Activated B cell treated with CpG ODN at 0.5 μM for 24 hours (primary cell): ENCODE results near the gene IFNA13. TPM values are rescaled to one million over a fixed set of nuclear protein-coding genes. Genes with fewer than 3 reads are reported as not detected.
A peak's percentile ranks its signal among the peaks of the same experiment; 100 is the strongest.
"Not testable (repeated sequence)": the region's sequence is repeated elsewhere in the genome, so short reads cannot be mapped to it uniquely, and the experiment has no call there.

ENCODE experiments used
- ATAC-seq: fragments of 200-7000 bp; cut with Tn5 transposase; one replicate; pipeline ENCODE4 v1.10.0; 2021; ENCODE audit warnings: low read depth, mild to moderate bottlenecking, moderate library complexity
- CTCF ChIA-PET: fragments of 350-600 bp; sonication (Branson Sonifier 250); formaldehyde crosslinking; loops from one replicate; lab custom pipeline; 2021; ENCODE audit warnings: antibody characterized with exemption; lab: Charles Lee
- POLR2A ChIA-PET: fragments of 350-600 bp; sonication (Branson Sonifier 250); formaldehyde crosslinking; loops from one replicate; lab custom pipeline; 2021; ENCODE audit warnings: antibody characterized with exemption; lab: Charles Lee
- DNase-seq: peaks from one replicate; pipeline ENCODE4 v3.0.0; 2022
- H3K27ac Mint-ChIP-seq: one replicate; pipeline ENCODE4 v1.8.0; 2020; ENCODE audit warnings: mixed read lengths
- H3K27me3 Mint-ChIP-seq: one replicate; pipeline ENCODE4 v1.8.0; 2021; ENCODE audit warnings: mixed read lengths
- H3K36me3 Mint-ChIP-seq: one replicate; pipeline ENCODE4 v1.8.0; 2021; ENCODE audit warnings: low read depth, mixed read lengths
- H3K4me1 Mint-ChIP-seq: one replicate; pipeline ENCODE4 v1.8.0; 2021; ENCODE audit warnings: mixed read lengths
- H3K4me3 Mint-ChIP-seq: one replicate; pipeline ENCODE4 v1.8.0; 2020; ENCODE audit warnings: mild to moderate bottlenecking, mixed read lengths
- H3K9me3 Mint-ChIP-seq: one replicate; pipeline ENCODE4 v1.8.0; 2020; ENCODE audit warnings: mixed read lengths
- CTCF ChIP-seq: fragments of 200-600 bp; IDR thresholded peaks from one replicate; pipeline ENCODE4 v1.8.0; 2022; ENCODE audit warnings: antibody characterized with exemption, mild to moderate bottlenecking
- intact Hi-C: fragments of 100-400 bp; cut with micrococcal nuclease; formaldehyde crosslinking; loops from one replicate; pipeline ENCODE4 v1.15.1; 2024
- total RNA-seq: library from RNA; stranded (reverse); gene quantifications from 2 replicates; pipeline ENCODE4 v1.2.3, GENCODE V29; 2022

The IFNA13 gene
- total RNA-seq, 1 donor from 2014 or later = not detected

GRCh38 chr9:21383627-21384026 is 15.8 kb upstream of the IFNA13 start:
- no peak for ATAC-seq
- H3K4me3 Mint-ChIP-seq = no peak overlapping the region
- POLR2A ChIA-PET = no interaction called here
- peaks cover 22% of the 10 kb centered on the region for H3K27me3 Mint-ChIP-seq
- no peak overlapping the region for H3K27ac Mint-ChIP-seq
- TF ChIP-seq CTCF = no peak
- peaks cover 25% of the 10 kb centered on the region for H3K4me1 Mint-ChIP-seq
- H3K36me3 Mint-ChIP-seq = no peaks in the 10 kb centered on the region
- CTCF ChIA-PET = no interaction called here
- intact Hi-C loops = loop anchor here (2.0 to 10.0 kb wide), 3 partner anchors 21 to 821 kb away; no protein-coding TSS in a partner anchor
- no peaks in the 10 kb centered on the region for H3K9me3 Mint-ChIP-seq
- no peak for DNase-seq

DNA sequence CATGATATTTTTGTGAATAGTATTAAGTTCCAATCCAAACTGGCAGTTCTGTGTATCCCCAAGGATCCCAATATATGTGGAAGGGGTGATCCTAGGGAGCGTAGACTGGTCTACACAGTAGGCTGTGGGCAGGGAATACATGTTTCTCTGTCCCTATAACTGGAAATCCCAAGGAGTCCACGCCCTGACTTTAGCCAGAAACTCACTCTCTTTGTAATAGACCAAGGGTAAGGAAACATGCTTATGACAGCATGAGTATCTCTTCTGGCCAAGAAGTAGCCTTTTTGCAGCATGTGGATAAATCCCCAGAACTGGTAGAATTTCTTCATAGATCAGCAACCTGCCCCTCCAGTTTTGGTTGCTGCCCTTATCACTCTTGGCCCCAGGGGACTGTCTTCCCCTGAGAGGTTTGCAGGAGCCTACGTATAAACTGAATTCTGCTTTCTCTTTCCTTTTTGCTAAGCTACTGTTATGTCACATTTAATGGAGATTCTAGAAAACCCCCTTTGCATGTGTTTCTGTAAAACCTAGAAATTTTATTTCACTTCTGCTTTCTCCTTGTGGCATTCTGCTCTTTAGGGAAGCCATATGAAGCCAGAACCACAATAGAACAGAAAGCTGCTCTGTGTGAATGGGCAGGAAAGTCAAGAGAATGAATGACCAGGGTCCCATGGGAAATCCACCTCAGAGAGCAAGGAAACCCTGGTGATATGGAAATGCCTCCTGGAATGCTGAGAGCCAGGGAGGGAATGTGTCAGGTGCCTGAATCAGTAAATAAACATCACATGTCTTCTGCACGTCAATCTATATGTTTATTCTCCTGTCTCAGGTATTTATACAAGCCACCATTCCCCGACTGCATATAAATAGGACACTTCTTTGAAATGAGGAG is 13.8 kb upstream of the IFNA13 start:
- CTCF ChIA-PET = interaction anchor here (0.6 to 1.2 kb wide), 5 partner anchors 14 to 409 kb away, joined by 3 to 6 read pairs (median 3); no protein-coding TSS in a partner anchor
- intact Hi-C loops = loop anchor here (1.0 to 10.0 kb wide), 12 partner anchors 15 to 860 kb away; partner anchors contain the start of genes KLHL9 and MTAP
- H3K9me3 Mint-ChIP-seq = no peaks in the 10 kb centered on the region
- H3K27me3 Mint-ChIP-seq = peaks cover 16% of the 10 kb centered on the region
- H3K27ac Mint-ChIP-seq = peak overlapping the region; percentile 41
- no peaks in the 10 kb centered on the region for H3K36me3 Mint-ChIP-seq
- POLR2A ChIA-PET = interaction anchor here (0.8 to 2.3 kb wide), 4 partner anchors 14 to 66 kb away, joined by 3 to 14 read pairs (median 6); partner anchors contain the start of gene KLHL9
- peaks cover 25% of the 10 kb centered on the region for H3K4me1 Mint-ChIP-seq
- DNase-seq = peak; percentile 54
- TF ChIP-seq CTCF = no peak
- peak; percentile 99 for ATAC-seq
- H3K4me3 Mint-ChIP-seq = no peak overlapping the region

- H3K36me3 Mint-ChIP-seq, H3K4me3 Mint-ChIP-seq, POLR2A ChIA-PET, H3K27ac Mint-ChIP-seq, DNase-seq, H3K4me1 Mint-ChIP-seq, intact Hi-C loops, H3K9me3 Mint-ChIP-seq, ATAC-seq, CTCF ChIA-PET: not testable (repeated sequence)
- peaks cover 28% of the 10 kb centered on the region for H3K27me3 Mint-ChIP-seq
These were observed 3.6 kb upstream of the IFNA13 start for GRCh38 chr9:21371467-21371866.

GRCh38 chr9:21367169-21367568 is 688 bp downstream of the IFNA13 start:
- H3K4me3 Mint-ChIP-seq, CTCF ChIA-PET, intact Hi-C loops, DNase-seq, H3K4me1 Mint-ChIP-seq, H3K27ac Mint-ChIP-seq, H3K9me3 Mint-ChIP-seq, POLR2A ChIA-PET, H3K36me3 Mint-ChIP-seq: not testable (repeated sequence)
- peak; percentile 47 for ATAC-seq
- H3K27me3 Mint-ChIP-seq = peaks cover 34% of the 10 kb centered on the region

- TF ChIP-seq CTCF = no peak
- Mint-ChIP-seq H3K36me3 (no peaks in the 10 kb centered on the region), H3K4me1 (peaks cover 13% of the 10 kb centered on the region), H3K9me3 (no peaks in the 10 kb centered on the region), H3K27ac (no peak overlapping the region), H3K4me3 (no peak overlapping the region), H3K27me3 (peaks cover 23% of the 10 kb centered on the region)
- intact Hi-C loops = no loop called here
- DNase-seq (no peak), ATAC-seq (no peak)
- CTCF ChIA-PET = no interaction called here
- POLR2A ChIA-PET = no interaction called here
These were observed 5.6 kb downstream of the IFNA13 start for GRCh38 chr9:21362287-21362686.
